Trophoblast cell (in vitro differentiated cells and primary cell): ENCODE results near the gene NUP210.

Source experiments
- DNase-seq, 2 donors: peaks; one replicate each; pipeline ENCODE4 v3.0.0-alpha.2; 2016
- H2AFZ ChIP-seq: 2 replicates; pipeline ENCODE4 v1.6.1; 2013; ENCODE audit warnings: low read length, moderate library complexity, mild to moderate bottlenecking; ENCODE audit not compliant: insufficient read depth, poor library complexity
- H2AK5ac ChIP-seq: 2 replicates; pipeline ENCODE4 v1.6.1; 2013; ENCODE audit warnings: mild to moderate bottlenecking, low read length
- H2BK120ac ChIP-seq: 2 replicates; pipeline ENCODE4 v1.6.1; 2013; ENCODE audit warnings: low read length, mild to moderate bottlenecking, moderate library complexity; ENCODE audit not compliant: insufficient read depth, poor library complexity
- H2BK12ac ChIP-seq: 2 replicates; pipeline ENCODE4 v1.6.1; 2013; ENCODE audit warnings: mild to moderate bottlenecking, low read length, moderate library complexity
- H2BK5ac ChIP-seq: 2 replicates; pipeline ENCODE4 v1.6.1; 2013; ENCODE audit warnings: low read length, low read depth, moderate library complexity, mild to moderate bottlenecking; ENCODE audit not compliant: poor library complexity
- H3K14ac ChIP-seq: 2 replicates; pipeline ENCODE4 v1.6.1; 2013; ENCODE audit warnings: mild to moderate bottlenecking, low read length
- H3K18ac ChIP-seq: 2 replicates; pipeline ENCODE4 v1.6.1; 2013; ENCODE audit warnings: mild to moderate bottlenecking, low read length
- H3K23ac ChIP-seq: 2 replicates; pipeline ENCODE4 v1.6.1; 2013; ENCODE audit warnings: low read length
- H3K27ac ChIP-seq: 2 replicates; pipeline ENCODE4 v1.5.1; 2013; ENCODE audit warnings: low read depth, mild to moderate bottlenecking, inconsistent platforms, low read length, moderate library complexity
- H3K27me3 ChIP-seq: 2 replicates; pipeline ENCODE4 v1.6.1; 2013; ENCODE audit warnings: inconsistent platforms, mild to moderate bottlenecking, low read length, moderate library complexity; ENCODE audit not compliant: insufficient read depth
- H3K36me3 ChIP-seq, 2 experiments: 1 replicate in 1 of 2; 2 replicates in 1 of 2; pipeline ENCODE4 v1.6.1; 2013; ENCODE audit warnings: low read length in 2 of 2, mild to moderate bottlenecking in 2 of 2, moderate library complexity in 1 of 2; ENCODE audit not compliant: insufficient read depth in 2 of 2, control insufficient read depth in 1 of 2
- H3K4ac ChIP-seq: 2 replicates; pipeline ENCODE4 v1.6.1; 2013; ENCODE audit warnings: low read depth, mild to moderate bottlenecking, low read length, moderate library complexity
- H3K4me1 ChIP-seq, 2 experiments: 1 replicate in 1 of 2; 2 replicates in 1 of 2; pipeline ENCODE4 v1.6.1; 2013; ENCODE audit warnings: low read length in 2 of 2, mild to moderate bottlenecking in 2 of 2, moderate library complexity in 1 of 2; ENCODE audit not compliant: insufficient read depth in 2 of 2, control insufficient read depth in 1 of 2
- H3K4me2 ChIP-seq: 2 replicates; pipeline ENCODE4 v1.6.1; 2013; ENCODE audit warnings: inconsistent platforms, mild to moderate bottlenecking, low read length, moderate library complexity
- H3K4me3 ChIP-seq: 2 replicates; pipeline ENCODE4 v1.5.1; 2013; ENCODE audit warnings: mild to moderate bottlenecking, low read depth, low read length, inconsistent platforms
- H3K79me1 ChIP-seq: one replicate; pipeline ENCODE4 v1.6.1; 2013; ENCODE audit warnings: low read length
- H3K79me2 ChIP-seq: 2 replicates; pipeline ENCODE4 v1.6.1; 2013; ENCODE audit warnings: low read length, mild to moderate bottlenecking; ENCODE audit not compliant: control insufficient read depth, insufficient read depth, poor library complexity
- H3K9ac ChIP-seq: 2 replicates; pipeline ENCODE4 v1.6.1; 2013; ENCODE audit warnings: mild to moderate bottlenecking, low read length
- H3K9me3 ChIP-seq: 2 replicates; pipeline ENCODE4 v1.6.1; 2013; ENCODE audit warnings: low read depth, mild to moderate bottlenecking, control low read depth, inconsistent platforms, low read length; ENCODE audit not compliant: insufficient read depth
- H4K12ac ChIP-seq: 2 replicates; pipeline ENCODE4 v1.6.1; 2013; ENCODE audit warnings: low read depth, mild to moderate bottlenecking, low read length, moderate library complexity
- H4K8ac ChIP-seq: 2 replicates; pipeline ENCODE4 v1.6.1; 2013; ENCODE audit warnings: low read depth, mild to moderate bottlenecking, low read length, moderate library complexity
- H4K91ac ChIP-seq: one replicate; pipeline ENCODE4 v1.6.1; 2013; ENCODE audit warnings: low read depth, mild to moderate bottlenecking, low read length, moderate library complexity
- WGBS: extraction: QIAGEN DNeasy Blood & Tissue Kit; methylation state at CpG from one replicate; pipeline ENCODE4 v1.1.7; 2013; ENCODE audit warnings: missing lambda C conversion rate; ENCODE audit not compliant: insufficient read length, insufficient coverage; ENCODE audit errors: extremely low coverage; 5-methylcytosine and 5-hydroxymethylcytosine counted together

NUP210 gene

DNA sequence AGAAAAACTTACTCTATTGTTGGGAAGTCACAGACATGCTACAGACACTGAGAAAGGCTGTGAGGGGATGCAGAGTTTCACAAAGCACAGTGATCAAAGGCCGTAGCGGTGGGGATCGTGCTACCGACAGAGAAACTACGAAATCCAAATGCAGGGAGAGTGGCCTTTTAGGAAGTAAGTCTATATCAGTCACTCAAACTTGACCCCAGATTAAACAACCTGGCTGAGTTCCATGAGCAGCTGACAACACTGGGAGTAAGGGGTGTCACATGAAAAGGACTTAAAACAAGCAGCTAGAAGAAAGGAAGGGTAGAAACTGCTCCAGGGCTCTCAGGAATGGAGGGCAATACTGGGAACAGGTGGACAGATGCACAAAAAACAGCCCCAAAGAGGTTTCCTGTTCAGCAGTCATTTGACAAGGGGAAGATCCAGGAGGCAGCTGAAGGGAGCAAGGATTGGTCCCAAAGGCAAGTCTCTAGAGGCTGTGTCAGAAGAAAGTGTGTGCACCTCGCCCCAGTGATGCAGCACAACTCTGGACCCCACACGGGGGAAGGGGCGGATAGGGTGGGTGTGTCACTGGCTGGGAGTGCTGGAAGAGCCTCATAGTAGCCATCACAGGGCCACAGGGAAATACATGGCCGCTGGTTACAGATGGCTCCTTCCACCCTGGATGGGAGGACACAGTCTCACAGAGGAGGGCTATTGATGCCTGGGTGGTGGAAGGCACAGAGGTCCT is 39.7 kb upstream of the NUP210 start:
- Histone ChIP-seq H4K8ac (no peak overlapping the region), H3K9ac (no peak overlapping the region), H2AK5ac (no peak overlapping the region), H3K4me3 (no peak overlapping the region), H3K79me2 (no peaks in the 10 kb centered on the region), H2AFZ (no peak overlapping the region), H3K4ac (no peak overlapping the region), H2BK12ac (no peak overlapping the region), H3K23ac (no peak overlapping the region), H4K12ac (no peak overlapping the region), H3K4me2 (no peak overlapping the region), H3K18ac (no peak overlapping the region), H3K14ac (no peak overlapping the region), H3K36me3 (no peaks in the 10 kb centered on the region), H2BK5ac (no peak overlapping the region), H3K9me3 (no peaks in the 10 kb centered on the region), H4K91ac (no peak overlapping the region), H3K27me3 (peaks cover 2% of the 10 kb centered on the region), H3K4me1 (peaks cover 3 to 5% of the 10 kb centered on the region in 2 experiments), H2BK120ac (no peak overlapping the region), H3K79me1 (no peaks in the 10 kb centered on the region), H3K27ac (no peak overlapping the region)
- no peak for DNase-seq
- no CpG with 5 or more reads among the region's 9 CpGs for WGBS

DNA sequence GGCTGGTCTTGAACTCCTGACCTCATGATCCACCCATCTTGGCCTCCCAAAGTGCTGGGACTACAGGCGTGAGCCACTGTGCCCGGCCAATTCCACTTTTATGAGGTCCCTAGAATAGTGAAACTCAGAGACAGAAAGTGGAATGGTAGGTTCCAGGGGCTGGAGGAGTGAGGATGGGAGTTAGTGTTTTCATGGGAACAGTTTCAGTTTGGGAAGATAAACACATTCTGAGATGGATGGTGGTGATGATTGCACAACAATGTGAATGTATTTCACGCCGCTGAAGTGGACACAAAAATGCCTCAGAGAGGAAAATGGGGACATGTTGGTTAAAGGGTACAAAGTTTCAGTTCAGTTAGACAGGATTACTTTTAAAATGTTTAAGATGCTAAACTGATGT is 37.5 kb upstream of the NUP210 start:
- WGBS = no CpG with 5 or more reads among the region's 4 CpGs
- Histone ChIP-seq H4K12ac (no peak overlapping the region), H3K36me3 (no peaks in the 10 kb centered on the region), H3K18ac (no peak overlapping the region), H3K79me2 (no peaks in the 10 kb centered on the region), H3K4ac (no peak overlapping the region), H2BK5ac (no peak overlapping the region), H2BK12ac (no peak overlapping the region), H3K27me3 (peaks cover 2% of the 10 kb centered on the region), H3K9ac (no peak overlapping the region), H3K4me1 (peaks cover 3 to 8% of the 10 kb centered on the region in 2 experiments), H2AFZ (no peak overlapping the region), H3K4me2 (no peak overlapping the region), H2AK5ac (no peak overlapping the region), H3K27ac (no peak overlapping the region), H2BK120ac (no peak overlapping the region), H4K91ac (no peak overlapping the region), H3K4me3 (no peak overlapping the region), H4K8ac (no peak overlapping the region), H3K14ac (no peak overlapping the region), H3K79me1 (no peaks in the 10 kb centered on the region), H3K9me3 (no peaks in the 10 kb centered on the region), H3K23ac (no peak overlapping the region)
- DNase-seq = peak; percentile 19 to 67

DNA sequence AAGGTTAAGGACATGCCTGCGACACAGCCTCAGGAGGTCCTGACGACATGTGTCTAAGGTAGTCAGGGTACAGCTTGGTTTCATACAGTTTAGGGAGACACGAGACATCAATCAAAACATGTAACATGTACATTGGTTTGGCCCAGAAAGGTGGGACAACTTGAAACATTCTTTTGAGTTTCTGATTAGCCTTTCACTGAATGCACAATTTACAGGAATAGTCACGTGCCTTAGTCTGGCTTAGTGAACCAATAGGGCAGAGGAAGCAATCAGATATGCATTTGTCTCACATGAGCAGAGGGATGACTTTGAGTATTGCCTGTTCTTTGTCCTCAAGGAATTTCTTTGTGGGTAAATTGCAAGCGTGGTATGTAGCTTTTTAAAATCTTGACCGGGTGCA is 35.5 kb upstream of the NUP210 start:
- Histone ChIP-seq H4K91ac (no peak overlapping the region), H3K4me1 (peaks cover 3 to 8% of the 10 kb centered on the region in 2 experiments), H3K23ac (no peak overlapping the region), H3K9me3 (no peaks in the 10 kb centered on the region), H3K4me3 (no peak overlapping the region), H3K14ac (no peak overlapping the region), H2AK5ac (no peak overlapping the region), H2BK120ac (no peak overlapping the region), H3K79me2 (no peaks in the 10 kb centered on the region), H3K36me3 (no peaks in the 10 kb centered on the region), H3K27ac (no peak overlapping the region), H2BK12ac (no peak overlapping the region), H2BK5ac (no peak overlapping the region), H3K9ac (no peak overlapping the region), H3K18ac (no peak overlapping the region), H3K4ac (no peak overlapping the region), H4K8ac (no peak overlapping the region), H3K4me2 (no peak overlapping the region), H2AFZ (no peak overlapping the region), H4K12ac (no peak overlapping the region), H3K27me3 (peaks cover 2% of the 10 kb centered on the region), H3K79me1 (peaks cover 2% of the 10 kb centered on the region)
- DNase-seq = no peak
- no CpG with 5 or more reads among the region's 6 CpGs for WGBS

DNA sequence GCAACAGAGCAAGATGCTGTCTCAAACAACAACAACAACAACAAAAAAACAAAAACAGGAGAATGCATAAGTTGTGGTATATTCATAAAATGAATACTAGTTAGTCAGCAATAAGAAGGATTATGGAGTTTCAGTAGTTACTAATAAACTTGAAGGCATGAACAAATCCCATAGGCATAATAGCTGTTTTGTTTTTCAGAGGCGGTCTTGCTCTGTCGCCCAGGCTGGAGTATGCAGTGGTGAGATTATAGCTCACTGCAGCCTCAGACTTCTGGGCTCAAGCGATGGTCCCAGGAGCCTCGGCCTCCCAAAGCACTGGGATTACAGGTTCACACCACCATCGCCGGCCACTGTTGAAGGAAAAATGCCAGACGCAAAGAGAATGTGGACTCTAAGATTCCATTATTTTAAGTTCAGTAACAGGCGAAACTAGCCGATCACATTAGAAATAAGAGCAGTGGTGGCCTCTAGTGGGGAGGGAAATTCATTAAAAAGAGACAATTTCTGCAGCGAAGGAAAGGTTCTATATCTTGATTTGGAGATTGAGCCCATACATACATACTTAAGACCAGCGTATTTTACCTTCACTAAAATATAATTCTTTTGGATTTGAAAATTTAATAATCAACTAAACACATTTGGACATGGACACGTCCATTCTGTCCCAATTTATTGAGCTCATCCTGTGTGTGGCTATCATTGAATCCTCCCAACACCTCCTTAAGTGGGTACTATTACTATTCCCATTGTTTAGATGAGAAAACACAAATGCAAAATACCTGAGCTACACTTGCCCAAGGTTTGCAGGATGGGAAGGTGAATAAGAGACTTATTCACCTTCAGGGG is 32.6 kb upstream of the NUP210 start:
- Histone ChIP-seq H4K8ac (no peak overlapping the region), H3K4me3 (no peak overlapping the region), H2AFZ (no peak overlapping the region), H4K91ac (no peak overlapping the region), H2BK5ac (no peak overlapping the region), H3K18ac (no peak overlapping the region), H3K4me2 (no peak overlapping the region), H2BK12ac (no peak overlapping the region), H3K14ac (no peak overlapping the region), H3K9me3 (no peaks in the 10 kb centered on the region), H3K36me3 (no peaks in the 10 kb centered on the region), H3K79me2 (no peaks in the 10 kb centered on the region), H2BK120ac (no peak overlapping the region), H3K9ac (no peak overlapping the region), H2AK5ac (no peak overlapping the region), H3K27me3 (no peaks in the 10 kb centered on the region), H3K23ac (no peak overlapping the region), H3K79me1 (peaks cover 2% of the 10 kb centered on the region), H4K12ac (no peak overlapping the region), H3K27ac (no peak overlapping the region), H3K4ac (no peak overlapping the region), H3K4me1 (peaks cover 3 to 8% of the 10 kb centered on the region in 2 experiments)
- DNase-seq = peak; percentile 72 to 90
- no CpG with 5 or more reads among the region's 12 CpGs for whole genome bisulfite sequencing
